ENCODE results near the gene EFTUD2. TPM values are rescaled to one million over a fixed set of nuclear protein-coding genes. Genes with fewer than 3 reads are reported as not detected.

EFTUD2 gene
- total and polyA plus RNA-seq, 9 of the 15 experiments (the other 6 are each of a cell fraction or from before 2014, with no cell fraction given) = 65.8 to 362 (median 218) TPM

DNA sequence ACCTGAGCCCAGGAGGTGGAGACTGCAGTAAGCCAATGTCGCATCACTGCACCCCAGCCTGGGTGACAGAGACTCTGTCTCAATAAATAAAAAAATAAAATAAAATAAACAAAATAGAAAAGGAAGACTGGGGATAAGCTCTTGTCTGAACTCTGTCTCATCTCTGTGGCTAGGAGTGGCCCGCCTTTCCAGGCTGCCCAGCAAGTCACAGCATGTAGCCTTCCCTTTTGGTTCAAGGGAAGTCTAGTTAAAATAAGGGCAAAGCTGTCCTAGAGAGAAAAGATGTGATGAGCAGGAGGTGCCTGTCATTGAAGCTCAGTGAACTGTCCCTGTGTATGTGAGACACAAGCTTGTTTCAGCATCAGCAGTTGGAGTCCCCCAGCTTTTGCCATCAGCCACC is 18.8 kb upstream of the EFTUD2 start:
- FAIRE-seq (no peak), DNase-seq (ENCODE audit: extremely low read depth in 1 of 4, low spot score in 3 of 4) (no peak), ATAC-seq (no peak)
- H3K27ac ChIP-seq (ENCODE audit: extremely low read depth, low read depth, low read length) = no peak overlapping the region
- no peak overlapping the region for H2AFZ ChIP-seq (ENCODE audit: low read depth, low read length)
- POLR2A ChIA-PET = interaction anchor here (0.5 to 0.9 kb wide), 2 partner anchors 102 to 157 kb away, joined by 3 read pairs; no protein-coding TSS in a partner anchor
- H3K4me1 ChIP-seq (replicated peaks in 1 of 2; ENCODE audit: control insufficient read depth in 2 of 2, insufficient read depth in 2 of 2, low read length in 2 of 2) = peaks cover 7 to 19% of the 10 kb centered on the region in 2 experiments; a peak in 4 of 5 replicates
- H3K9me3 ChIP-seq (replicated peaks; ENCODE audit: control insufficient read depth, insufficient read depth, low read depth, low read length) = no peaks in the 10 kb centered on the region
- intact Hi-C loops (cut with micrococcal nuclease) = no loop called here
- H3K4me2 ChIP-seq (ENCODE audit: insufficient read depth, low read length) = no peak overlapping the region
- BruUV-seq (replicated peaks) = no TSS peak
- 20% methylated on average over 2 of the region's 2 CpGs for WGBS (ENCODE audit: insufficient coverage, low coverage, missing lambda C conversion rate)
- in situ Hi-C loops (cut with MboI) = loop anchor here (5.0 kb wide), 1 partner anchor 99 kb away; no protein-coding TSS in a partner anchor
- CTCF ChIA-PET (ENCODE audit: low intra/inter-chr PET ratio) = interaction anchor here (2.8 kb wide), 1 partner anchor 103 kb away, joined by 34 read pairs; no protein-coding TSS in a partner anchor
- H4K20me1 ChIP-seq (replicated peaks; ENCODE audit: control insufficient read depth, insufficient read depth, low read length) = 0 out of 2 replicates have a peak, but pooled peaks cover 6% of the 10 kb centered on the region
- H3K9ac ChIP-seq (ENCODE audit: insufficient read depth in 1 of 2, low read depth in 2 of 2, low read length in 2 of 2) = no peak overlapping the region
- no peaks in the 10 kb centered on the region for H3K36me3 ChIP-seq (ENCODE audit: control insufficient read depth, insufficient read depth, low read length)
- no peak overlapping the region for H3K4me3 ChIP-seq
- TF ChIP-seq, protein P1, sequence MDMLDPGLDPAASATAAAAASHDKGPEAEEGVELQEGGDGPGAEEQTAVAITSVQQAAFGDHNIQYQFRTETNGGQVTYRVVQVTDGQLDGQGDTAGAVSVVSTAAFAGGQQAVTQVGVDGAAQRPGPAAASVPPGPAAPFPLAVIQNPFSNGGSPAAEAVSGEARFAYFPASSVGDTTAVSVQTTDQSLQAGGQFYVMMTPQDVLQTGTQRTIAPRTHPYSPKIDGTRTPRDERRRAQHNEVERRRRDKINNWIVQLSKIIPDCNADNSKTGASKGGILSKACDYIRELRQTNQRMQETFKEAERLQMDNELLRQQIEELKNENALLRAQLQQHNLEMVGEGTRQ (CRISPR knock-in tag; IDR thresholded peaks at IDR 0.05) = no peak
- TF ChIP-seq TBL1XR1 (IDR thresholded peaks at IDR 0.05; ENCODE audit: low read length in 2 of 2) = no peak
- TF ChIP-seq KAT2B (IDR thresholded peaks at IDR 0.05; ENCODE audit: low read depth, low read length) = no peak
- TF ChIP-seq, protein P2, sequence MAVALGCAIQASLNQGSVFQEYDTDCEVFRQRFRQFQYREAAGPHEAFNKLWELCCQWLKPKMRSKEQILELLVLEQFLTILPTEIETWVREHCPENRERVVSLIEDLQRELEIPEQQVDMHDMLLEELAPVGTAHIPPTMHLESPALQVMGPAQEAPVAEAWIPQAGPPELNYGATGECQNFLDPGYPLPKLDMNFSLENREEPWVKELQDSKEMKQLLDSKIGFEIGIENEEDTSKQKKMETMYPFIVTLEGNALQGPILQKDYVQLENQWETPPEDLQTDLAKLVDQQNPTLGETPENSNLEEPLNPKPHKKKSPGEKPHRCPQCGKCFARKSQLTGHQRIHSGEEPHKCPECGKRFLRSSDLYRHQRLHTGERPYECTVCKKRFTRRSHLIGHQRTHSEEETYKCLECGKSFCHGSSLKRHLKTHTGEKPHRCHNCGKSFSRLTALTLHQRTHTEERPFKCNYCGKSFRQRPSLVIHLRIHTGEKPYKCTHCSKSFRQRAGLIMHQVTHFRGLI (CRISPR knock-in tag; IDR thresholded peaks at IDR 0.05) = no peak
- H3K79me2 ChIP-seq (ENCODE audit: control insufficient read depth, insufficient read depth, low read length) = no peaks in the 10 kb centered on the region
- H3K9me1 ChIP-seq (ENCODE audit: control insufficient read depth, insufficient read depth, low read length) = no peaks in the 10 kb centered on the region
- peaks cover 2 to 19% of the 10 kb centered on the region in 2 experiments; a peak in 2 of 5 replicates for H3K27me3 ChIP-seq (ENCODE audit: control insufficient read depth in 2 of 2, insufficient read depth in 2 of 2, low read length in 2 of 2)

Data from K562 (cell line).